Dedifferentiated amniotic fluid mesenchymal stem cell (primary cell): ENCODE data around the gene STIL.

Experiments used
- DNase-seq: peaks from one replicate; pipeline ENCODE4 v3.0.0-alpha.2; 2016; ENCODE audit errors: extremely low spot score

STIL gene

GRCh38 chr1:47235241-47235681 lies 78.7 kb downstream of the STIL start:
- DNase-seq, result no peak

GRCh38 chr1:47233186-47233585 lies 80.8 kb downstream of the STIL start:
- DNase-seq, result no peak

- no peak for DNase-seq
Observed at GRCh38 chr1:47232187-47232874, 81.6 kb downstream of the STIL start, which contains the start of gene TAL1. Gene TAL1 (minus strand): TSS chr1:47232225. CDS start chr1:47225888, 6,337 bp downstream.

- DNase-seq, result no peak
Observed at GRCh38 chr1:47231301-47232186, 82.4 kb downstream of the STIL start.

GRCh38 chr1:47230692-47231300 lies 83.2 kb downstream of the STIL start:
- DNase-seq, result no peak

GRCh38 chr1:47229886-47230691 lies 83.9 kb downstream of the STIL start:
- DNase-seq, result no peak

GRCh38 chr1:47229031-47229885 lies 84.7 kb downstream of the STIL start:
- DNase-seq, result no peak

GRCh38 chr1:47228644-47229030 lies 85.3 kb downstream of the STIL start:
- DNase-seq, result no peak

GRCh38 chr1:47227341-47228232 lies 86.4 kb downstream of the STIL start:
- no peak for DNase-seq

GRCh38 chr1:47226839-47227215 lies 87.1 kb downstream of the STIL start:
- no peak for DNase-seq

- no peak for DNase-seq
Observed at GRCh38 chr1:47226121-47226838, 87.7 kb downstream of the STIL start.

GRCh38 chr1:47225430-47226100 lies 88.4 kb downstream of the STIL start:
- no peak for DNase-seq

GRCh38 chr1:47224676-47225399 lies 89.1 kb downstream of the STIL start:
- DNase-seq, result no peak

GRCh38 chr1:47223921-47224675 lies 89.8 kb downstream of the STIL start:
- DNase-seq, result no peak

GRCh38 chr1:47223174-47223920 lies 90.6 kb downstream of the STIL start:
- DNase-seq, result no peak

GRCh38 chr1:47222476-47222875 lies 91.5 kb downstream of the STIL start:
- DNase-seq, result no peak
